HCT116 (cell line): ENCODE results near the gene NOL3. TPM values are rescaled to one million over a fixed set of nuclear protein-coding genes. Genes with fewer than 3 reads are reported as not detected.

Source experiments
- ATAC-seq: fragments of 200-7000 bp; cut with Tn5 transposase; 2 replicates; pipeline ENCODE4 v1.9.1; 2020; ENCODE audit warnings: mild to moderate bottlenecking, moderate library complexity
- BruUV-seq: library from RNA; stranded (reverse); fragments of 400-500 nt; replicated peaks from 2 replicates; lab custom pipeline; 2021; lab: Mats Ljungman, UMichigan
- CTCF ChIA-PET: fragments of 300-600 bp; sonication (Branson Sonifier 250); formaldehyde crosslinking; loops from one replicate; lab custom pipeline; 2021; ENCODE audit warnings: antibody characterized with exemption; lab: Charles Lee
- POLR2A ChIA-PET: fragments of 300-600, 350-600 bp; sonication (Branson Sonifier 250); formaldehyde crosslinking; loops from one replicate; lab custom pipeline; 2021; ENCODE audit warnings: antibody characterized with exemption; lab: Charles Lee
- RAD21 ChIA-PET, 2 experiments: fragments of 300-600 bp; sonication (Branson Sonifier 250); formaldehyde crosslinking; loops; one replicate each; lab custom pipeline; 2023; ENCODE audit warnings: low total read pairs in 2 of 2; ENCODE audit not compliant: uncharacterized antibody in 2 of 2, unreplicated experiment in 2 of 2, low non-redundant PET in 1 of 2; lab: Charles Lee
- DNase-seq: peaks from one replicate; pipeline ENCODE4 v3.0.0-alpha.2; 2010; ENCODE audit warnings: low read depth, low spot score
- H2AFZ ChIP-seq: fragments of 200-600 bp; shearing (Covaris generic), sonication (generic); 2 replicates; pipeline ENCODE4 v1.6.1; 2017; ENCODE audit warnings: low read depth, mixed run types, mixed read lengths, antibody characterized with exemption, low read length; ENCODE audit not compliant: poor library complexity, severe bottlenecking
- H3K27ac ChIP-seq: 2 replicates; pipeline ENCODE4 v1.5.1; 2012; ENCODE audit warnings: low read depth, low read length
- H3K27me3 ChIP-seq: fragments of 200-600 bp; sonication (generic); 2 replicates; pipeline ENCODE4 v1.6.1; 2016; ENCODE audit warnings: mixed run types, low read length, mixed read lengths; ENCODE audit not compliant: insufficient read depth
- H3K36me3 ChIP-seq, 2 experiments: fragments of 200-500 bp in 1 of 2; fragments of 200-600 bp in 1 of 2; sonication (Bioruptor generic) in 1 of 2; sonication (generic) in 1 of 2; 2 replicates each; pipeline versions ENCODE4 v1.5.1 to v1.6.1; 2014 to 2016; ENCODE audit warnings: low read length in 2 of 2, inconsistent platforms in 1 of 2, mixed read lengths in 1 of 2, mixed run types in 1 of 2; ENCODE audit not compliant: insufficient read depth in 2 of 2, control insufficient read depth in 1 of 2
- H3K4me1 ChIP-seq, 2 experiments: fragments of 200-600 bp in 1 of 2; sonication (generic) in 1 of 2; 2 replicates each; pipeline versions ENCODE4 v1.5.1 to v1.6.1; 2012 to 2017; ENCODE audit warnings: low read length in 2 of 2, inconsistent platforms in 1 of 2, mild to moderate bottlenecking in 1 of 2, mixed read lengths in 1 of 2, mixed run types in 1 of 2, moderate library complexity in 1 of 2; ENCODE audit not compliant: insufficient read depth in 2 of 2, control insufficient read depth in 1 of 2
- H3K4me2 ChIP-seq: fragments of 200-600 bp; sonication (generic); 2 replicates; pipeline ENCODE4 v1.6.1; 2017; ENCODE audit warnings: mixed run types, low read length, mixed read lengths
- H3K4me3 ChIP-seq, 2 experiments: fragments of 200-600 bp in 1 of 2; sonication (generic) in 1 of 2; replicated peaks in 1 of 2; 2 replicates each; pipeline ENCODE4 v1.5.1; 2011 to 2016; ENCODE audit warnings: low read length in 2 of 2, control low read depth in 1 of 2, low read depth in 1 of 2, mild to moderate bottlenecking in 1 of 2, mixed read lengths in 1 of 2, mixed run types in 1 of 2
- H3K79me2 ChIP-seq: fragments of 200-600 bp; sonication (generic); 2 replicates; pipeline ENCODE4 v1.6.1; 2017; ENCODE audit warnings: mild to moderate bottlenecking, mixed run types, low read length, moderate library complexity, mixed read lengths; ENCODE audit not compliant: insufficient read depth
- H3K9ac ChIP-seq: fragments of 200-600 bp; sonication (generic); 2 replicates; pipeline ENCODE4 v1.6.1; 2016; ENCODE audit warnings: low read length, mixed read lengths
- H3K9me2 ChIP-seq: fragments of 200-600 bp; sonication (generic), shearing (Covaris generic); 2 replicates; pipeline ENCODE4 v1.6.1; 2017; ENCODE audit warnings: mixed run types, mild to moderate bottlenecking, moderate library complexity; ENCODE audit not compliant: insufficient read depth
- H3K9me3 ChIP-seq, 2 experiments: fragments of 200-500 bp in 1 of 2; fragments of 200-600 bp in 1 of 2; sonication (Bioruptor generic) in 1 of 2; sonication (generic) in 1 of 2; 2 replicates each; pipeline ENCODE4 v1.6.1; 2014 to 2017; ENCODE audit warnings: low read length in 2 of 2, mixed read lengths in 2 of 2, inconsistent platforms in 1 of 2, low read depth in 1 of 2, mild to moderate bottlenecking in 1 of 2, mixed run types in 1 of 2, moderate library complexity in 1 of 2; ENCODE audit not compliant: control insufficient read depth in 1 of 2, insufficient read depth in 1 of 2
- H4K20me1 ChIP-seq: fragments of 200-600 bp; sonication (generic), shearing (Covaris generic); 2 replicates; pipeline ENCODE4 v1.6.1; 2017; ENCODE audit warnings: mixed run types, mild to moderate bottlenecking, moderate library complexity; ENCODE audit not compliant: insufficient read depth
- CBX3 ChIP-seq: IDR thresholded peaks from 2 replicates; pipeline ENCODE4 v1.6.1; 2012; ENCODE audit warnings: low read depth
- CEBPB ChIP-seq: IDR thresholded peaks from 2 replicates; pipeline ENCODE4 v1.6.1; 2012; ENCODE audit warnings: low read depth
- CTCF ChIP-seq, 3 experiments: fragments of 200-600 bp in 1 of 3; sonication (generic) in 1 of 3; IDR thresholded peaks in 2 of 3; conservative IDR thresholded peaks in 1 of 3; 2 replicates each; pipeline ENCODE4 v1.5.1; 2012 to 2017; ENCODE audit warnings: low read depth in 2 of 3, low read length in 2 of 3, antibody characterized with exemption in 1 of 3, borderline replicate concordance in 1 of 3, control low read depth in 1 of 3, mild to moderate bottlenecking in 1 of 3, mixed read lengths in 1 of 3, mixed run types in 1 of 3, moderate library complexity in 1 of 3; ENCODE audit not compliant: insufficient read depth in 1 of 3
- EGR1 ChIP-seq: IDR thresholded peaks from 2 replicates; pipeline ENCODE4 v1.6.1; 2012; ENCODE audit warnings: low read depth
- ELF1 ChIP-seq: IDR thresholded peaks from 2 replicates; pipeline ENCODE4 v1.6.1; 2012; ENCODE audit warnings: low read depth, borderline replicate concordance
- EZH2phosphoT487 ChIP-seq: fragments of 200-600 bp; IDR thresholded peaks from 2 replicates; pipeline ENCODE4 v1.6.1; 2018; ENCODE audit warnings: antibody characterized with exemption, borderline replicate concordance
- FOSL1 ChIP-seq: IDR thresholded peaks from 2 replicates; pipeline ENCODE4 v1.6.1; 2012; ENCODE audit warnings: low read depth
- POLR2A ChIP-seq: IDR thresholded peaks from 2 replicates; pipeline ENCODE4 v1.7.0; 2011; ENCODE audit warnings: borderline replicate concordance; ENCODE audit not compliant: insufficient read depth, insufficient read length; ENCODE audit errors: extremely low read depth
- POLR2AphosphoS5 ChIP-seq: IDR thresholded peaks from 2 replicates; pipeline ENCODE4 v1.6.1; 2011; ENCODE audit warnings: mild to moderate bottlenecking, low read depth, low read length, moderate library complexity
- RAD21 ChIP-seq: IDR thresholded peaks from 2 replicates; pipeline ENCODE4 v1.6.1; 2012; ENCODE audit warnings: low read depth, mild to moderate bottlenecking
- SIN3A ChIP-seq: IDR thresholded peaks from 2 replicates; pipeline ENCODE4 v1.6.1; 2012; ENCODE audit warnings: low read depth
- SP1 ChIP-seq: IDR thresholded peaks from 2 replicates; pipeline ENCODE4 v1.6.1; 2012; ENCODE audit warnings: low read depth
- SRF ChIP-seq: IDR thresholded peaks from 2 replicates; pipeline ENCODE4 v1.6.1; 2012; ENCODE audit warnings: low read depth
- TCF7L2 ChIP-seq: IDR thresholded peaks from 2 replicates; pipeline ENCODE4 v1.7.0; 2011; ENCODE audit warnings: borderline replicate concordance, inconsistent platforms; ENCODE audit not compliant: insufficient read depth, insufficient read length; ENCODE audit errors: extremely low read depth
- YY1 ChIP-seq: IDR thresholded peaks from 2 replicates; pipeline ENCODE4 v1.6.1; 2011; ENCODE audit warnings: low read length, low read depth, moderate library complexity, mild to moderate bottlenecking; ENCODE audit not compliant: insufficient replicate concordance; ENCODE audit errors: extremely low read depth
- ZFX ChIP-seq: fragments of 450-650 bp; IDR thresholded peaks from 2 replicates; pipeline ENCODE4 v1.6.1; 2017
- ZNF274 ChIP-seq: fragments of 200-500 bp; sonication (Bioruptor generic); IDR thresholded peaks from 2 replicates; pipeline ENCODE4 v1.6.1; 2014; ENCODE audit warnings: mild to moderate bottlenecking, low read depth, low read length, inconsistent platforms
- intact Hi-C: fragments of 100-400 bp; cut with micrococcal nuclease; formaldehyde crosslinking; loops from 2 replicates; pipeline ENCODE4 v1.10.0; 2022
- total RNA-seq: library from RNA; stranded (reverse); gene quantifications from one replicate; pipeline ENCODE4 v1.2.1, GENCODE V29; 2021; ENCODE audit not compliant: unreplicated experiment
- TF ChIP-seq, protein P1 (sequence below): IDR thresholded peaks from 2 replicates; pipeline ENCODE4 v1.6.1; 2012; ENCODE audit warnings: low read depth
- TF ChIP-seq, protein P2 (sequence below): IDR thresholded peaks from 2 replicates; pipeline ENCODE4 v1.6.1; 2012

The NOL3 gene
- total RNA-seq, 1 experiment from 2014 or later: 54.0 TPM

DNA sequence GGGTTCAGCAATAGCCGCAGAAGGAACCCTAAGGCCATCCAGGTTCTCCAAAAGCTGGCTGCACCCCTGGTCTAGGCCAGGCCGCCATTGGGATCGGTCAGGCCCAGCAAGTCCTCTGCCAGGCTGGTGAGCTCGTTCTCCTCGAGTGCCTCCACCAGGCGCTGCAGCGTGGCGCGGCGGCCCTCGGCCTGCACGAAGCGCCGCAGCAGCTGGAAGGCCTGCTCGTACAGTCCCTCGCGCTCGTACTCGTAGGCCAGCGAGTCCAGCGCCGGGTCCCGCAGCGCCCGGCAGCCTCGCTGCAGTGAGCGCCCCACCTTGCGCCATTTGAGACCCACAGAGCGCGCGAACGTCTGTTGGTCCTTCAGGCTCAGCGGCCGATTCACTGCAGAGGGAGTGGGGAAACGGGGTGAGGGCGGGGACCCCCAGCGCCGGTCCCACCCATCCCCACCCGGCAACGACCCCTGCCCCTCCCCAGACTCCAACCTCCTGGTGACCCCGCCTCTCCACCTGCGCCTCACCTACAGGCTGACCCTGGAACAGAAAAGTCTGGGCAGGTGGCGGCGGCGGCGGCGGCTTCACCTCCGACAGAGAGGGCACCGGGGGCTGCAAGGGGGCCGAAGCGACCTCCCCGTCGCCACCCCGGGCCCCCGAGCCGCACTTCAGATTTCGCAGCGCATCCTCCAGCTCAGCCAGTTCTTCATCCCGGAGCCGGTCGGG lies 15.6 kb upstream of the NOL3 start:
- Histone ChIP-seq H3K9me3 (no peaks in the 10 kb centered on the region), H3K9ac (no peak overlapping the region), H3K79me2 (no peaks in the 10 kb centered on the region; the same call in 1 of the 2 replicates), H3K9me2 (no peaks in the 10 kb centered on the region), H3K36me3 (no peaks in the 10 kb centered on the region), H3K4me1 (peaks cover 6 to 39% of the 10 kb centered on the region in 2 experiments), H4K20me1 (no peaks in the 10 kb centered on the region), H3K27me3 (no peaks in the 10 kb centered on the region), H2AFZ (no peak overlapping the region), H3K4me3 (no peak overlapping the region), H3K27ac (no peak overlapping the region), H3K4me2 (peak overlapping the region; percentile 47)
- DNase-seq (no peak), ATAC-seq (no peak)
- intact Hi-C loops: loop anchor here (1.0 to 5.0 kb wide), 3 partner anchors 140 to 202 kb away; no protein-coding TSS in a partner anchor
- BruUV-seq: no TSS peak
- TF ChIP-seq POLR2A: no peak
- no peak for TF ChIP-seq EZH2phosphoT487
- TF ChIP-seq CBX3: no peak
- no peak for TF ChIP-seq CEBPB
- no peak for TF ChIP-seq SP1
- TF ChIP-seq, protein P1, sequence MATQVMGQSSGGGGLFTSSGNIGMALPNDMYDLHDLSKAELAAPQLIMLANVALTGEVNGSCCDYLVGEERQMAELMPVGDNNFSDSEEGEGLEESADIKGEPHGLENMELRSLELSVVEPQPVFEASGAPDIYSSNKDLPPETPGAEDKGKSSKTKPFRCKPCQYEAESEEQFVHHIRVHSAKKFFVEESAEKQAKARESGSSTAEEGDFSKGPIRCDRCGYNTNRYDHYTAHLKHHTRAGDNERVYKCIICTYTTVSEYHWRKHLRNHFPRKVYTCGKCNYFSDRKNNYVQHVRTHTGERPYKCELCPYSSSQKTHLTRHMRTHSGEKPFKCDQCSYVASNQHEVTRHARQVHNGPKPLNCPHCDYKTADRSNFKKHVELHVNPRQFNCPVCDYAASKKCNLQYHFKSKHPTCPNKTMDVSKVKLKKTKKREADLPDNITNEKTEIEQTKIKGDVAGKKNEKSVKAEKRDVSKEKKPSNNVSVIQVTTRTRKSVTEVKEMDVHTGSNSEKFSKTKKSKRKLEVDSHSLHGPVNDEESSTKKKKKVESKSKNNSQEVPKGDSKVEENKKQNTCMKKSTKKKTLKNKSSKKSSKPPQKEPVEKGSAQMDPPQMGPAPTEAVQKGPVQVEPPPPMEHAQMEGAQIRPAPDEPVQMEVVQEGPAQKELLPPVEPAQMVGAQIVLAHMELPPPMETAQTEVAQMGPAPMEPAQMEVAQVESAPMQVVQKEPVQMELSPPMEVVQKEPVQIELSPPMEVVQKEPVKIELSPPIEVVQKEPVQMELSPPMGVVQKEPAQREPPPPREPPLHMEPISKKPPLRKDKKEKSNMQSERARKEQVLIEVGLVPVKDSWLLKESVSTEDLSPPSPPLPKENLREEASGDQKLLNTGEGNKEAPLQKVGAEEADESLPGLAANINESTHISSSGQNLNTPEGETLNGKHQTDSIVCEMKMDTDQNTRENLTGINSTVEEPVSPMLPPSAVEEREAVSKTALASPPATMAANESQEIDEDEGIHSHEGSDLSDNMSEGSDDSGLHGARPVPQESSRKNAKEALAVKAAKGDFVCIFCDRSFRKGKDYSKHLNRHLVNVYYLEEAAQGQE: no peak
- no peak for TF ChIP-seq TCF7L2
- no peak for TF ChIP-seq ELF1
- TF ChIP-seq FOSL1: no peak
- TF ChIP-seq SRF: no peak
- TF ChIP-seq EGR1: no peak
- no peak for TF ChIP-seq CTCF (IDR thresholded peaks at IDR 0.05 in 2 of 3, conservative IDR thresholded peaks at IDR 0.05 in 1 of 3; ENCODE audit: borderline replicate concordance in 1 of 3, insufficient read depth in 1 of 3, low read depth in 2 of 3, low read length in 2 of 3)
- TF ChIP-seq, protein P2, sequence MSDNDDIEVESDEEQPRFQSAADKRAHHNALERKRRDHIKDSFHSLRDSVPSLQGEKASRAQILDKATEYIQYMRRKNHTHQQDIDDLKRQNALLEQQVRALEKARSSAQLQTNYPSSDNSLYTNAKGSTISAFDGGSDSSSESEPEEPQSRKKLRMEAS: no peak
- TF ChIP-seq POLR2AphosphoS5: no peak
- TF ChIP-seq ZFX: no peak
- TF ChIP-seq SIN3A: no peak
- no peak for TF ChIP-seq RAD21
- no peak for TF ChIP-seq YY1
- TF ChIP-seq ZNF274: no peak
- POLR2A ChIA-PET: interaction anchor here (0.8 to 1.3 kb wide), 3 partner anchors 16 to 137 kb away, joined by 4 to 8 read pairs (median 4); partner anchors contain the start of gene NOL3
- CTCF ChIA-PET: interaction anchor here (0.6 to 5.8 kb wide), 31 partner anchors 13 to 274 kb away, joined by 3 to 79 read pairs (median 4); partner anchors contain the start of genes CES3, NOL3 and PDP2
- RAD21 ChIA-PET: interaction anchor here (0.7 to 1.5 kb wide), 5 partner anchors 137 to 201 kb away, joined by 3 to 19 read pairs (median 4); no protein-coding TSS in a partner anchor
